Measurements from ENCODE around the gene P2RX1. TPM values are rescaled to one million over a fixed set of nuclear protein-coding genes. Genes with fewer than 3 reads are reported as not detected.

The P2RX1 gene
- total RNA-seq, 2 experiments from 2014 or later = 0.34 to 1.0 TPM

- Mint-ChIP-seq H3K27me3 (no peaks in the 10 kb centered on the region), H3K4me3 (no peak overlapping the region), H3K9me3 (no peaks in the 10 kb centered on the region), H3K4me1 (ENCODE audit: low read depth) (no peaks in the 10 kb centered on the region), H3K27ac (no peak overlapping the region), H3K36me3 (ENCODE audit: low read depth) (peaks cover 83% of the 10 kb centered on the region)
- H3K27me3 ChIP-seq (ENCODE audit: control insufficient read depth in 1 of 2, insufficient read depth in 2 of 2, low read length in 2 of 2) = no peaks in the 10 kb centered on the region
- DNase-seq (no peak), ATAC-seq (ENCODE audit: poor library complexity) (no peak)
- POLR2A ChIA-PET = no interaction called here
- peaks cover 0 to 9% of the 10 kb centered on the region in 2 experiments for H3K9me3 ChIP-seq (ENCODE audit: control insufficient read depth in 1 of 2, insufficient read depth in 1 of 2, low read length in 2 of 2)
- intact Hi-C loops (cut with DNase I, micrococcal nuclease) = no loop called here
- TF ChIP-seq CTCF (IDR thresholded peaks at IDR 0.05) = no peak
- peaks cover 95% of the 10 kb centered on the region for H3K36me3 ChIP-seq (ENCODE audit: insufficient read depth, low read length)
- no peaks in the 10 kb centered on the region for H3K4me1 ChIP-seq (ENCODE audit: insufficient read depth, low read length)
- peak overlapping the region in 1 of 2 donors; percentile 13 for H3K27ac ChIP-seq (ENCODE audit: low read depth in 1 of 2, low read length in 2 of 2)
- no peak overlapping the region for H3K4me3 ChIP-seq (ENCODE audit: low read length)
- CTCF ChIA-PET = no interaction called here
Measured at GRCh38 chr17:3943240-3943891, 27.1 kb upstream of the P2RX1 start.

- Mint-ChIP-seq H3K4me1 (ENCODE audit: low read depth) (no peaks in the 10 kb centered on the region), H3K27ac (no peak overlapping the region), H3K27me3 (no peaks in the 10 kb centered on the region), H3K4me3 (no peak overlapping the region), H3K9me3 (no peaks in the 10 kb centered on the region), H3K36me3 (ENCODE audit: low read depth) (peaks cover 84% of the 10 kb centered on the region)
- Histone ChIP-seq H3K27me3 (ENCODE audit: control insufficient read depth in 1 of 2, insufficient read depth in 2 of 2, low read length in 2 of 2) (no peaks in the 10 kb centered on the region), H3K27ac (ENCODE audit: low read depth in 1 of 2, low read length in 2 of 2) (no peak overlapping the region), H3K4me3 (ENCODE audit: low read length) (no peak overlapping the region), H3K9me3 (ENCODE audit: control insufficient read depth in 1 of 2, insufficient read depth in 1 of 2, low read length in 2 of 2) (peaks cover 0 to 9% of the 10 kb centered on the region in 2 experiments), H3K36me3 (ENCODE audit: insufficient read depth, low read length) (peaks cover 95% of the 10 kb centered on the region), H3K4me1 (ENCODE audit: insufficient read depth, low read length) (no peaks in the 10 kb centered on the region)
- ATAC-seq (ENCODE audit: poor library complexity) = no peak
- ChIA-PET POLR2A (no interaction called here), CTCF (no interaction called here)
- no peak for DNase-seq
- intact Hi-C loops (cut with DNase I, micrococcal nuclease) = no loop called here
- no peak for TF ChIP-seq CTCF (IDR thresholded peaks at IDR 0.05)
Measured at GRCh38 chr17:3940965-3941698, 24.9 kb upstream of the P2RX1 start.

GRCh38 chr17:3937359-3937758, 21.1 kb upstream of the P2RX1 start:
- Mint-ChIP-seq H3K36me3 (ENCODE audit: low read depth) (peaks cover 88% of the 10 kb centered on the region), H3K27ac (no peak overlapping the region), H3K4me3 (no peak overlapping the region), H3K9me3 (no peaks in the 10 kb centered on the region), H3K27me3 (no peaks in the 10 kb centered on the region), H3K4me1 (ENCODE audit: low read depth) (no peaks in the 10 kb centered on the region)
- Histone ChIP-seq H3K27ac (ENCODE audit: low read depth in 1 of 2, low read length in 2 of 2) (no peak overlapping the region), H3K27me3 (ENCODE audit: control insufficient read depth in 1 of 2, insufficient read depth in 2 of 2, low read length in 2 of 2) (no peaks in the 10 kb centered on the region), H3K9me3 (ENCODE audit: control insufficient read depth in 1 of 2, insufficient read depth in 1 of 2, low read length in 2 of 2) (no peaks in the 10 kb centered on the region), H3K4me1 (ENCODE audit: insufficient read depth, low read length) (no peaks in the 10 kb centered on the region), H3K36me3 (ENCODE audit: insufficient read depth, low read length) (peaks cover 85% of the 10 kb centered on the region), H3K4me3 (ENCODE audit: low read length) (no peak overlapping the region)
- ATAC-seq (ENCODE audit: poor library complexity) (no peak), DNase-seq (no peak)
- ChIA-PET CTCF (no interaction called here), POLR2A (no interaction called here)
- intact Hi-C loops (cut with DNase I, micrococcal nuclease) = no loop called here
- TF ChIP-seq CTCF (IDR thresholded peaks at IDR 0.05) = no peak
